Measurements from ENCODE around the gene ISCU.
"Not testable (repeated sequence)": the region's sequence is repeated elsewhere in the genome, so short reads cannot be mapped to it uniquely, and the experiment has no call there.

ISCU gene

DNA sequence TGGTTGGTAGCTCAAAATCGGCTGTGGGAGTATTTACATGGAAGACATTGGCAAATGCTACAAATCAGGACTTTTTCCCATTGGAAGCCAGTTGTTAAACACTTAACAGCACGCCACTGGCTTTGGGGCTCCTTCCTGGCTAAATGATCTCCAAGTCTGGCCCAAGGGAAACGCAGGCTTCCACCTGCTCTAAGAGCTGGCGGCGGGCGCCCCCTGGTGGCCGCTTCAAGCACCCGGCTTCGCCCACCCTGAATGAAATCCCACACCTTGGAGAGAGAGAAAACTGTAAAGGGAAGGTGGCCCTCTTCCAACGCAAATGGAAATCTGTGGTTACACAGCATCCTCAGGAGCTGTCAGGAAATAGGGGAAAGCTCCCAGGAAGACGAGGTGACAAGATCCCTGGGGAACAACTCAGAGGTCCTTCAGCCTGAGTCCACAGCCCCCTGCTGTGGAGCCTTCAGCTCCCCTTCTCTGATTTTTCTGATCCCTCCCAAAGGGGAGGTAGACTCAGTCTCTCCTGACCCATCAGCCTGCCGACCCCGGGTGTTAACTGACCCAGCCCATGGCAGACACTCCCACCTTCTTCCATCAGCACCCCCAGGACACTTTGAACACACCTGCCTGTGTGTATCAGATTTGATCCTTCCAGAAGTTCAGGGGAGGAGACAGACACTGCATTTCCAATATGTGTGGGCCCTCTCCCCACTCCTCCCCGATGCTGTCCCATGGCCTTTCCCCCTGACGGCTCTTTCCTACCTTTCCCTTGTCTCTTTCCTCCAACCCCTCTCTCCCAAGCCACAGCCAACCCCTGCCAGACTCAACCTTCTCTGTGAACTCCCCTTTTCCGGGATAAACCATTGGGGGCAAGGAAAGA lies 55.9 kb downstream of the ISCU start:
- DNase-seq (ENCODE audit: low read depth) = peak; percentile 72

DNA sequence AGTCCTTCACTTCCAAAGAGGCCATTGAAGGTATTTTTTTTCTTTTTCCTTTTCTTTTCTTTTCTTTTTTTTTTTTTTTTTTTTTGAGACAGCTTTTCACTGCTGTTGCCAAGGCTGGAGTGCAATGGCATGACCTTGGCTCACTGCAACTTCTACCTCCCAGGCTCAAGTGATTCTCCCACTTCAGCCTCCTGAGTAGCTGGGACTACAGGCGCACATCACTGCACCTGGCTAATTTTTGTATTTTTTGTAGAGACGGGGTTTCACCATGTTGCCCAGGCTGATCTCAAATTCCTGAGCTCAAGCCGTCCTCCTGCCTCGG lies 56.5 kb downstream of the ISCU start:
- not testable (repeated sequence) for DNase-seq (ENCODE audit: low read depth)
